Mesendoderm (in vitro differentiated cells): Measurements from ENCODE around the gene KMT5B.

ENCODE experiments used
- DNase-seq: peaks from one replicate; pipeline ENCODE4 v3.0.0; 2013
- H2AK5ac ChIP-seq: 2 replicates; pipeline ENCODE4 v1.6.1; 2013; ENCODE audit warnings: low read length, inconsistent platforms
- H2BK120ac ChIP-seq: 2 replicates; pipeline ENCODE4 v1.6.1; 2013; ENCODE audit warnings: low read depth, mild to moderate bottlenecking, low read length, moderate library complexity, mixed read lengths
- H2BK15ac ChIP-seq: replicated peaks from 2 replicates; pipeline ENCODE4 v1.6.1; 2013; ENCODE audit warnings: low read depth, mild to moderate bottlenecking, moderate library complexity
- H2BK5ac ChIP-seq: 2 replicates; pipeline ENCODE4 v1.6.1; 2013; ENCODE audit warnings: low read length, inconsistent platforms
- H3K18ac ChIP-seq: 2 replicates; pipeline ENCODE4 v1.6.1; 2013; ENCODE audit warnings: mild to moderate bottlenecking, low read length, mixed read lengths
- H3K23ac ChIP-seq: one replicate; pipeline ENCODE4 v1.6.1; 2013; ENCODE audit warnings: low read length
- H3K27ac ChIP-seq: 2 replicates; pipeline ENCODE4 v1.5.1; 2013; ENCODE audit warnings: low read depth, mild to moderate bottlenecking, inconsistent platforms, low read length, moderate library complexity
- H3K27me3 ChIP-seq: 2 replicates; pipeline ENCODE4 v1.6.1; 2013; ENCODE audit warnings: low read length, control low read depth, mild to moderate bottlenecking, inconsistent platforms; ENCODE audit not compliant: insufficient read depth, poor library complexity
- H3K36me3 ChIP-seq: 2 replicates; pipeline ENCODE4 v1.6.1; 2013; ENCODE audit warnings: low read length, inconsistent platforms; ENCODE audit not compliant: control insufficient read depth, insufficient read depth
- H3K4ac ChIP-seq: one replicate; pipeline ENCODE4 v1.6.1; 2013; ENCODE audit warnings: low read depth, mild to moderate bottlenecking, low read length, moderate library complexity
- H3K4me1 ChIP-seq: 2 replicates; pipeline ENCODE4 v1.6.1; 2013; ENCODE audit warnings: low read depth, low read length, inconsistent platforms; ENCODE audit not compliant: control insufficient read depth
- H3K4me2 ChIP-seq: 2 replicates; pipeline ENCODE4 v1.6.1; 2013; ENCODE audit warnings: low read length
- H3K4me3 ChIP-seq: 2 replicates; pipeline ENCODE4 v1.5.1; 2013; ENCODE audit warnings: mild to moderate bottlenecking, low read length
- H3K56ac ChIP-seq: one replicate; pipeline ENCODE4 v1.6.1; 2013; ENCODE audit warnings: low read length
- H3K79me1 ChIP-seq: 2 replicates; pipeline ENCODE4 v1.6.1; 2013; ENCODE audit warnings: low read length, inconsistent platforms
- H3K79me2 ChIP-seq: 2 replicates; pipeline ENCODE4 v1.6.1; 2013; ENCODE audit warnings: mild to moderate bottlenecking, low read length; ENCODE audit not compliant: control insufficient read depth, insufficient read depth
- H3K9ac ChIP-seq: 2 replicates; pipeline ENCODE4 v1.6.1; 2013; ENCODE audit warnings: low read length, inconsistent platforms
- H4K5ac ChIP-seq: one replicate; pipeline ENCODE4 v1.6.1; 2013; ENCODE audit warnings: low read length
- H4K8ac ChIP-seq: one replicate; pipeline ENCODE4 v1.6.1; 2013; ENCODE audit warnings: low read depth, mild to moderate bottlenecking, control low read depth, low read length, moderate library complexity
- WGBS: extraction: QIAGEN DNeasy Blood & Tissue Kit; methylation state at CpG from one replicate; pipeline ENCODE4 v1.1.7; 2013; ENCODE audit warnings: low lambda C conversion rate, missing lambda C conversion rate; ENCODE audit not compliant: insufficient coverage; ENCODE audit errors: extremely low coverage; 5-methylcytosine and 5-hydroxymethylcytosine counted together

Gene KMT5B

DNA sequence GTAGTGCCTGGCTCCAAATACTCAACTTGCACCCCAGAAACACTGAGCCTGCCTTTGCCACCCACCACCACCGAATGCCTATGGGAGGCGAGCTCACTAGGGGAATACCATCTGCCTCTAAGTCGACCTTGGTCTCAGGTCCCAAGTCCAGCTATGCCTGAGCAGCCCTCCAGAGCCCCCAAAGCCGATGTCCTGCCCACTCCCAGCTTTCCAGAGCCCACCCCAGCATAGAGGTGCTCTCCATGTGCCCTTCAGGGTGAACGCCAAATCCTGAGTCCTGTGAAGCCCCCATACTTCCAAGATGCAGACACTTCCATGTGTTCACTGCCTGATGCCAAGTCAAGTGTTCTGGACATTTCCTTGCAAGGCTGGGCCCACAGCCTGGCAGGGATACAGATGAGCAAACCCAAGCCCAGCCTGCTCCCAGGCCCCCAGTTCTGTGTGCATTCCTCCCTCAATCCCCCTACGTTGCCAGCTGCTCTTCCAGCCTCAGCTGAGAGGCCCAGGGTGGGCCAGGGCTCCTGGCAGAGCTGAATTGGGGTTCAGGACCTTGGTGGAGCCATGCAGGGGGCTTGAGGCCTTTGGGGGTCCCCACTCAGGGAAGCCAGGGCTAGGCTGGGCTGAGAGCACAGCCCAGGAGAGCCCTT, 2.6 kb upstream of the KMT5B start:
- Histone ChIP-seq H2BK120ac (no peak overlapping the region), H3K4me3 (no peak overlapping the region)

DNA sequence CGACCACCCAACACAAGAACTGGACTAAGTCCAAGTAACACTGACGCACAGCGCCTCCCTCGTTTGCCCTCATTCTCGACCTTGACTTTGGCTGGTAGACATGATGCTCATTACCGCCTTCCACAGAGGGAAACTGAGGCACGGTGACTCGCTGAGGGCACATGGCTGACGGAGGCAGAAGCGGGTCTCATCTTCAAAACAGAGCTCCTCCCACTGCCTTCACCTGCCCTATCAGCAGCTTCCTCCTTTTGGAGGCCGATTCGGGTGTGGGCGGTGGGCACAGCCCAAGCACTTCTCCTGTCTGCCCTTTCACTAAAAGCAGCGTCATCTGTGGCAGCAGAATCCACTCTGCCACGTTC, 2.0 kb upstream of the KMT5B start:
- no peak overlapping the region for H3K23ac ChIP-seq
- WGBS, result no CpG with 5 or more reads among the region's 15 CpGs
- peaks cover 2% of the 10 kb centered on the region for H3K4me1 ChIP-seq
- no peak overlapping the region for H3K27ac ChIP-seq
- no peaks in the 10 kb centered on the region for H3K27me3 ChIP-seq
- H3K79me1 ChIP-seq, result peaks cover 9% of the 10 kb centered on the region
- no peak overlapping the region for H4K5ac ChIP-seq
- H2AK5ac ChIP-seq, result no peak overlapping the region
- H2BK5ac ChIP-seq, result no peak overlapping the region
- H3K4me2 ChIP-seq, result no peak overlapping the region
- no peak overlapping the region for H3K56ac ChIP-seq
- H3K36me3 ChIP-seq, result no peaks in the 10 kb centered on the region
- H2BK120ac ChIP-seq, result no peak overlapping the region
- peaks cover 21% of the 10 kb centered on the region for H3K79me2 ChIP-seq
- no peak overlapping the region for H2BK15ac ChIP-seq
- no peak overlapping the region for H3K9ac ChIP-seq
- H3K4me3 ChIP-seq, result no peak overlapping the region
- H3K4ac ChIP-seq, result no peak overlapping the region
- no peak for DNase-seq
- no peak overlapping the region for H3K18ac ChIP-seq
- no peak overlapping the region for H4K8ac ChIP-seq

More for the DNA sequence above, 2.6 kb upstream of the KMT5B start:
- Histone ChIP-seq H4K8ac (no peak overlapping the region), H3K27ac (no peak overlapping the region), H3K9ac (no peak overlapping the region), H3K18ac (no peak overlapping the region), H2BK5ac (no peak overlapping the region), H3K4me2 (no peak overlapping the region), H3K23ac (no peak overlapping the region), H3K4ac (no peak overlapping the region), H3K4me1 (peaks cover 2% of the 10 kb centered on the region), H4K5ac (no peak overlapping the region), H3K79me2 (peaks cover 16% of the 10 kb centered on the region), H2AK5ac (no peak overlapping the region), H3K56ac (no peak overlapping the region), H3K36me3 (no peaks in the 10 kb centered on the region), H3K27me3 (no peaks in the 10 kb centered on the region), H3K79me1 (peaks cover 6% of the 10 kb centered on the region), H2BK15ac (no peak overlapping the region)
- DNase-seq, result no peak
- no CpG with 5 or more reads among the region's 6 CpGs for WGBS

DNA sequence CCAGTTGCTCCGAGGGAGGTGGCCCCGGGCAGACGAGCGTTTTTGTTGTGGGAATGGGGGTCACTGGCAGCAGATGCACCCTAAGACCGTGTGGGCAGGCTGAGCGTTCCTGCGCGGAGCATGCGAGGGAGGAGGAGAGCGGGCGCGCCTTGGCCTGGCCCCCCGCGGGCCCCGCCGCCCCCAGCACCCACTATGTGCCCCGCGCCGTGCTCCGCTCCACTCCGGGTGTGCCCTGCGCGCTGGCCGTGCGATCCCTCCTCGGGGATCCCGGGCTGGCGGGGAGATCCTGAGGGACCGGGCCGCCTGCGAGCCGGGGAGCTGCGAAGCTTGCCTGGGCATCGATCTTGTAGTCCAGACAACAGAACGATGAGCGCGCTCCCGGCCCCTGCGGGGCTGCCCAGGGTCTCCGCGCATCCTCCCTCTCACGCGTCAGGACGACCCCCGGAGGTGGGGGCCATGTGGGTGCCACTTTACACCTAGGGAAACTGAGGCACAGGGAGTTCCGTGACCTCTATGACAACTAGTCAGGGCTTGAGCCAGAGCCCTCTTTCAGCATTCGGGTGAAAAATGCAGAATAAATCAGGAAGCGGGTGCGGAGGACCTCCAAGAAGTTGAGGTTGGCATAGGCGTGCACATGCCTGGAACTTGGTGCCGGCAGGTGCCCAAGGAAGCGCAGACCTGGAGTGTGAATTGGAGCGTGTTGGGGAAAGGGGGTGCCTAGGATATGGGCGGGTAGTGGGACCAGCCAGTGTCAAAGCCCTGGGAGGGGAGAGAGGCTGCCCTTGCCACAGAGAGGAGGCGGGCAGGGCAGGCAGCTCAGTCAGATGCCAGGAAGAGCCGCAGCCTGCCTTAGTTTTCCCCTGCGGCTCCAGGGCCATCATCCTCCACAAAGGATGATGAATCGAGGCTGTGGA, 1.3 kb upstream of the KMT5B start:
- Histone ChIP-seq H3K4me3 (peak overlapping the region; percentile 50), H3K23ac (peak overlapping the region; percentile 89), H3K4ac (peak overlapping the region; percentile 94), H3K56ac (peak overlapping the region; percentile 99), H2BK5ac (peak overlapping the region; percentile 83), H4K8ac (peak overlapping the region; percentile 88), H3K27ac (peak overlapping the region; percentile 99), H3K9ac (peak overlapping the region; percentile 96), H3K27me3 (no peaks in the 10 kb centered on the region), H2BK120ac (peak overlapping the region; percentile 55), H4K5ac (no peak overlapping the region), H3K4me2 (peak overlapping the region; percentile 86), H3K79me1 (peaks cover 10% of the 10 kb centered on the region), H2AK5ac (no peak overlapping the region), H3K79me2 (peaks cover 24% of the 10 kb centered on the region), H3K36me3 (no peaks in the 10 kb centered on the region), H2BK15ac (no peak overlapping the region), H3K4me1 (peaks cover 2% of the 10 kb centered on the region), H3K18ac (peak overlapping the region; percentile 89)
- WGBS, result no CpG with 5 or more reads among the region's 58 CpGs
- DNase-seq, result peak; percentile 29

DNA sequence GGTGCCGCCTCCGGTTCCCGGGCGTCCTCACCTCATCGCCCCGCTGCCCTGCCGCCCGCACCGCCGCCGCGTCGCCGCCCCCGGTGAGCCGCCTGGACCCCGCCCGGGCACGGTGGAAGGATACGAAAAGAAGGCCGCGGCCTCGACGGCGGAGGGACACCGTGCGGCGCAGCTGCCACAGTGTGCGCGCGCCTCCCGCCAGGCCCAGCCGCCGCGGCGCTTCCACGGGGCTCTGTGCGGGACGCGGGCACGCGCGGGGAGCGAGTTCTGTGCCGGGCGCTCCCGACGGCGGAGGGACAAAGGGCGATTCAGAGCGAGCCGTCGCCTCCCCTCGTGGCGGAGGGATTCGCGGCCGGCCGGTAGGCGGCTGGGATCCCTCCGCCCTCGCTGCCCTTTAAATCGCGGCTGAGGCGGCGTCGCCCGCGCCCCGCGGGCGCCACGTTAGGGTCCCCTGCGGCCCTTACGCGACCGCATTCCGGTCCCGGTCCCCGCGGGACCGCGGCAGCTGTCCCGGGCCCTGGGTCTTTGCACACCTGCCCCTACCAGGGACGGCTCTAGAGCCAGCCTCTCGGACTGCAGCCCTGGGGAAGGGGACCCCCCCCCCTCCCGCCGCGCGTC, 568 bp upstream of the KMT5B start:
- Histone ChIP-seq H4K5ac (no peak overlapping the region), H3K23ac (peak overlapping the region; percentile 54), H3K79me1 (peaks cover 11% of the 10 kb centered on the region), H3K4me3 (peak overlapping the region; percentile 50), H2AK5ac (no peak overlapping the region), H3K4me1 (peaks cover 2% of the 10 kb centered on the region), H2BK5ac (peak overlapping the region; percentile 99), H3K27me3 (no peaks in the 10 kb centered on the region), H2BK15ac (no peak overlapping the region), H3K18ac (peak overlapping the region; percentile 89), H4K8ac (peak overlapping the region; percentile 88), H3K56ac (peak overlapping the region; percentile 99), H3K9ac (peak overlapping the region; percentile 96), H3K4me2 (peak overlapping the region; percentile 86), H3K79me2 (peaks cover 31% of the 10 kb centered on the region), H3K36me3 (no peaks in the 10 kb centered on the region), H3K27ac (peak overlapping the region; percentile 99), H2BK120ac (peak overlapping the region; percentile 55), H3K4ac (peak overlapping the region; percentile 97)
- WGBS, result no CpG with 5 or more reads among the region's 90 CpGs
- DNase-seq, result peak; percentile 96

DNA sequence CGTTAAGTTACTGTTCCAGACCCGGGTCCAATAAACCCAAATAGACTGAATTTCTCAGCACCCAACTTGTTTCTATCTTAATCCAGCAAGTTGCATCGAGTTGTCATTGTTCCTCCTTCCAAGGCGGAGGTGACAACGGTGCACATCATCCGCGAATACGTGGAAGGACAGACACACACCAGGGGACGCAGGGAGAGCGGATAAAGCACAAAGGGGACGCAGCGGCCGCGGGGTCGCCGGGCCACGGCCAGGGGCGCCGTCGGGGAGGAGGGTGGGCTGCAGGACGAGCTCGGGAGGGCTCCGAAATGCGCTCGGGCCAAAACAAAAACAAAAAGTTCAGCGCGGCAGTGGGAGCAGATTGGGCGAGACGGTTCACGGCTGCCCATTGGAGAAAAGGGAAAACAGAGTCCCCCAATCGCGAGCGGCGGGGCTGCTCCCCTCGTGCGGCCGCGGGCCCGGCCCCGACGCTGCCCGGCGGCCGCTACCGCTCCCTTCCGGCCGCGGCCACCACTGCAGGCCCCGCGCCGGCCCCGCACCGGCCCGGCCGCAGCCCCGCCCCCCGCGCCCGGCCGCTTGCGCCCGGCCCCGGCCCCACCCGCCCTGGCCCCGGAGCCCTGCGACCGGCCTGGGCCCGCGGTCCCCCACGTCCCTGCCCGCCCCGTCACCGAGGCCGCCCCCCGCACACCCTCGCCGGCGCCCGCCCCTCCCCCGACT, 518 bp downstream of the KMT5B start:
- Histone ChIP-seq H2BK120ac (peak overlapping the region; percentile 98), H3K27me3 (no peaks in the 10 kb centered on the region), H2BK5ac (no peak overlapping the region), H3K4me2 (peak overlapping the region; percentile 93), H3K4ac (peak overlapping the region; percentile 97), H2BK15ac (no peak overlapping the region), H3K23ac (no peak overlapping the region), H2AK5ac (no peak overlapping the region), H3K56ac (peak overlapping the region; percentile 94), H3K79me2 (peaks cover 42% of the 10 kb centered on the region), H3K18ac (peak overlapping the region; percentile 89), H3K4me1 (peaks cover 2% of the 10 kb centered on the region), H3K27ac (peak overlapping the region; percentile 99), H3K79me1 (peaks cover 11% of the 10 kb centered on the region), H4K5ac (no peak overlapping the region), H3K4me3 (peak overlapping the region; percentile 86), H4K8ac (peak overlapping the region; percentile 100), H3K9ac (peak overlapping the region; percentile 78), H3K36me3 (no peaks in the 10 kb centered on the region)
- no CpG with 5 or more reads among the region's 80 CpGs for WGBS
- peak; percentile 82 for DNase-seq
